Upper lobe of left lung (tissue), 4 donors: Measurements from ENCODE around the gene BNIP5.

Experiments
- CTCF ChIP-seq, 6 experiments: fragments of 450-650 bp in 4 of 6; fragments of 200-600 bp in 2 of 6; sonication (generic) in 2 of 6; IDR thresholded peaks; one replicate each; pipeline ENCODE4 v1.5.1; 2016 to 2019; ENCODE audit warnings: antibody characterized with exemption in 6 of 6
- EP300 ChIP-seq, 4 donors: sonication (generic); formaldehyde crosslinking; IDR thresholded peaks; one replicate each; pipeline ENCODE4 v1.5.1; 2017; ENCODE audit warnings: antibody characterized with exemption in 4 of 4, control low read depth in 2 of 4
- POLR2A ChIP-seq, 4 donors: fragments of 450-650 bp; IDR thresholded peaks; one replicate each; pipeline ENCODE4 v1.5.1; 2016 to 2017; ENCODE audit warnings: antibody characterized with exemption in 4 of 4, mild to moderate bottlenecking in 2 of 4
- POLR2AphosphoS5 ChIP-seq, 2 donors: sonication (generic); formaldehyde crosslinking; IDR thresholded peaks; one replicate each; pipeline ENCODE4 v1.5.1; 2017; ENCODE audit warnings: antibody characterized with exemption in 2 of 2

GRCh38 chr6:36266913-36267644 lies 69.6 kb downstream of the BNIP5 start:
- TF ChIP-seq POLR2AphosphoS5 (IDR thresholded peaks at IDR 0.05) (no peak), CTCF (IDR thresholded peaks at IDR 0.05) (no peak), POLR2A (IDR thresholded peaks at IDR 0.05) (no peak), EP300 (IDR thresholded peaks at IDR 0.05) (no peak)
